GM21529 (cell line): ENCODE measurements around the gene ABCD4.
"Not testable (repeated sequence)": the region's sequence is repeated elsewhere in the genome, so short reads cannot be mapped to it uniquely, and the experiment has no call there.

Source experiments
- ATAC-seq: cut with Tn5 transposase; IDR thresholded peaks from one replicate; pipeline ENCODE4 v1.9.1; 2021; ENCODE audit not compliant: unreplicated experiment

The ABCD4 gene

GRCh38 chr14:74308695-74309094 is 6.0 kb upstream of the ABCD4 start:
- no peak for ATAC-seq

- ATAC-seq: peak; percentile 42
Observed at GRCh38 chr14:74302152-74302628, 544 bp downstream of the ABCD4 start.

- no peak for ATAC-seq
Observed at GRCh38 chr14:74301594-74302151, 1.1 kb downstream of the ABCD4 start.

DNA sequence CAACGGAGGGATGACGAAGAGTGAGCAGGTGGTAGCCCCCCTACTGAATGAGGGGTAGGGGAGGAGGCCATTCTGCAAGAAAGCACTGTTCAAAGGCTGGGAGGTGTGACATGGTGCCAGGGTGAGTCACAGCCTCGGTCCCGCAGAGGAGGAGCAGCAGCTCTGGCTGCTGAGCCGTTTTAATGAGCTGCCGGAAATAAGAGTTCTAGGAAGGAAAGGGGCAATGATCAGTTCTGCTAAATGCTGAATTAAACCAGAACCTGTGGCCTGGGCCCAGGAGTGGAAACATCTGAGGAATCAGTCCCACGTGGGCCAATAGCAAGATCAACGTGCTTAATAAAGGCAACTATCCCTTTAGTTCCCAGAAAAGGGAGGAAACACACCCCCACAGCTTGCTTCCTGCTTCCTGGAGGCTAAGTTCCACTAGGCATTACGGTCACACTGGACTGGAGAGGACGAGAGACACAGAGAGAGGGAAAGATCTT is 3.6 kb downstream of the ABCD4 start:
- no peak for ATAC-seq

GRCh38 chr14:74297986-74298385 is 4.7 kb downstream of the ABCD4 start:
- ATAC-seq: no peak

DNA sequence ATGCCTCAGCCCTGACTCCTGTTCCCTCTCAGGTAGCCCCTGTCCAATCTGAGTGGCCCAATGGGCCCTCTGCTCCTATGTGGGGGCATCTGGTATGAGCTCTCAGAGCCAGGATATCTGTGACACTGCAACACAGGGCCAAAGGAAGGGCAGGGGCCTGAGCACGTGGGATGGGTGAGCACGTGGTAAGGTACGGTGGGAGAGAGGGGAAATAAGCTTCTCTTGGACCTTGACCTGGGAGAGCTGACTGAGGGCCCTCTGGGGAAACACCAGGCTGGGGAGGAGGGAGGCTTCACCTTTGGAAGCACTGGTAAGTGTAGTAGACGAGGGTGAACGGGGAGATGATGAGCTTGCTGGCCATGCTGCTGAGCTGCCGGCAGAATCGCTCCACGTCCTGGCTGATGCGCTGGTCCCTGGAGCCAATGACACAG is 6.7 kb downstream of the ABCD4 start:
- no peak for ATAC-seq

- no peak for ATAC-seq
Observed at GRCh38 chr14:74293606-74294005, 9.1 kb downstream of the ABCD4 start.

GRCh38 chr14:74292061-74292460 is 10.7 kb downstream of the ABCD4 start:
- no peak for ATAC-seq

DNA sequence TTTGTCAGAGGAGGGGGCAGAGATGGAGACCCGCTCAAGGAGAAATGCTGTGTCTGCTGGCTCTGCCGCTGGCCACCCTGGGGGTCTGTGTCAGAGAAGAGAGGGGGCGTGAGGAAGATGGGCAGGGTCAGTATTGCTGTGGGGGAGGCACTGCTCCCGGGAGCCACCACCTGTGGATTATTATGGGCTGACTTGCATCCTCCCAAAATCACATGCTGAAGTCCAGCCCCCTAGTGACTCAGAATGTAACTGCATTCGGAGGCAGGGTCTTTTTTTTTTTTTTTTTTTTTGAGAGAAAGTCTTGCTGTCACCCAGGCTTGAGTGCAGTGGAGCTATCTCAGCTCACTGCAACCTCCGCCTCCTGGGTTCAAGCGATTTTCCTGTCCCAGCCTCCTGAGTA is 12.3 kb downstream of the ABCD4 start:
- no peak for ATAC-seq

GRCh38 chr14:74289801-74290200 is 12.9 kb downstream of the ABCD4 start:
- no peak for ATAC-seq

- ATAC-seq: no peak
Observed at GRCh38 chr14:74286736-74287135, 16.0 kb downstream of the ABCD4 start.

GRCh38 chr14:74281069-74281468 is 21.7 kb downstream of the ABCD4 start:
- no peak for ATAC-seq

DNA sequence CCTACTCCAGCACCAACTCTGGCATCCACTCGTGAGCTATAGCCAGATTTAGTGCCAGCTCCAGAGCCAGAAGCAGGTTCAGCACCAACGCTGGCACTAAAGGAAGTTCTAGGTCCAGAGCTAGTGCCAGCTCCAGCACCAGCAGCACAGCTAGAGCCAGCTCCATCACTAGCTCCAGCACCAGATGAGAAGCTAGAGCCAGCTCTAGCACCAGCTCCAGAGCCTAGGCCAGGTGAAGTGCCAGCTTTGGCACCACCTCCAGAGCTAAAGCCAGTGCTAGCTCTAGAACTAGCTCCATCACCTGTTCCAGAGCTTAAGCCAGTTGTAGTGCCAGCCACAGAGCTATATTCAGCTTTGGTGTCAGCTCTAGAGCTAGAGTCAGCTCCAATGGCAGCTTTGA is 24.7 kb downstream of the ABCD4 start:
- ATAC-seq: no peak

GRCh38 chr14:74275241-74275841 is 27.4 kb downstream of the ABCD4 start:
- no peak for ATAC-seq

- no peak for ATAC-seq
Observed at GRCh38 chr14:74271365-74271764, 31.4 kb downstream of the ABCD4 start.

GRCh38 chr14:74270382-74271177 is 32.2 kb downstream of the ABCD4 start:
- not testable (repeated sequence) for ATAC-seq

GRCh38 chr14:74267588-74267987 is 35.1 kb downstream of the ABCD4 start:
- ATAC-seq: no peak

- no peak for ATAC-seq
Observed at GRCh38 chr14:74265301-74265965, 37.3 kb downstream of the ABCD4 start.

- ATAC-seq: no peak
Observed at GRCh38 chr14:74263921-74264320, 38.8 kb downstream of the ABCD4 start.

DNA sequence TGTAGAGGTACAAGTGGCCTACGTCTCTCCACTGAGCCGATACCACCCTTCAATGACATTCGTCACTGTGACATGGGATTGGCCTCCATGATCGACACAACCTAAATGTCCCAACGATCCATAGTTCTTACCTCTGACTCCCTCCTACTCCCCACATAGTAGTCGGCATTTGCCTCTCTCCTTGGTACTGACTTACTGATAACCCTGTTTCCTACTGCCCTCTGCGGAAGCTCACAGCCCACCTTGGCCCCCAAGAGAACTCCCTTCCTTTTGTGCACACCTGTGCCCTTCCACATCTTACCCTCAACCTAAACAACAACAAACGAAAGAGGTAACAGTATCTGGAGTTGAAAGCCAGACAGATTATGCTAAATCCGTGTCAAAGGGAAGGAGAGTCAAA is 39.6 kb downstream of the ABCD4 start:
- no peak for ATAC-seq

- ATAC-seq: no peak
Observed at GRCh38 chr14:74262076-74262475, 40.7 kb downstream of the ABCD4 start.
